Nephron progenitor cell (in vitro differentiated cells): ENCODE measurements around the gene HOATZ.

Source experiments
- DNase-seq: peaks from one replicate; pipeline ENCODE4 v3.0.0; 2021
- H3K27ac Mint-ChIP-seq: 2 replicates; pipeline ENCODE4 v1.8.0; 2021; ENCODE audit warnings: mild to moderate bottlenecking, moderate library complexity, mixed read lengths
- H3K27me3 Mint-ChIP-seq: 2 replicates; pipeline ENCODE4 v1.8.0; 2021; ENCODE audit warnings: mild to moderate bottlenecking, low read depth, mixed read lengths; ENCODE audit not compliant: poor library complexity
- H3K36me3 Mint-ChIP-seq: 2 replicates; pipeline ENCODE4 v1.8.0; 2021; ENCODE audit warnings: low read depth, mixed read lengths
- H3K4me1 Mint-ChIP-seq: 2 replicates; pipeline ENCODE4 v1.8.0; 2021; ENCODE audit warnings: mixed read lengths
- H3K4me3 Mint-ChIP-seq: 2 replicates; pipeline ENCODE4 v1.8.0; 2021; ENCODE audit warnings: mild to moderate bottlenecking, moderate library complexity, mixed read lengths
- H3K9me3 Mint-ChIP-seq: 2 replicates; pipeline ENCODE4 v1.8.0; 2021; ENCODE audit warnings: mild to moderate bottlenecking, moderate library complexity, mixed read lengths
- CTCF ChIP-seq: fragments of 200-600 bp; sonication (generic); IDR thresholded peaks from 2 replicates; pipeline ENCODE4 v1.5.0; 2021; ENCODE audit warnings: antibody characterized with exemption

Gene HOATZ

DNA sequence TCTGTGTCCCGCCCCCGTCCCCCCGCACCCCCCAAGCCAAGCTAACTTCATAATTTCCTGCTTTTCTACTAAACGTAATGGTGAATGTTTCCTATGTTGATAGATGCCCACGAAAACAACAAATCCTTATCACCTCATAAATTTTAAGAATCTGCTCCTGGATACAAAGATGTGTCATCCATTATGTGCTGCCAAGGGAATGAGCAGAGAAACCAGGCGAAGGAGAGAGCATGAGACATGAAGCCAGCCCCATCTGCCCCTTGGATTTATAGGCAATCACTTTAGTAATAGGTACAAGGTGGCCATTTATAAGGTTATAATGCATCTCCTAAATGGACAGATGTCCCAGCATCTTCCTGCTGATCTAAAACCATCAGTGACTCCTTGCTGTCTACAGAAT lies 56.2 kb downstream of the HOATZ start:
- Mint-ChIP-seq H3K27ac (no peak overlapping the region), H3K4me1 (peaks cover 37% of the 10 kb centered on the region), H3K4me3 (no peak overlapping the region), H3K9me3 (no peaks in the 10 kb centered on the region), H3K27me3 (peaks cover 1% of the 10 kb centered on the region), H3K36me3 (no peaks in the 10 kb centered on the region)
- DNase-seq: no peak
- no peak for TF ChIP-seq CTCF

- no peak for TF ChIP-seq CTCF
- no peak for DNase-seq
- Mint-ChIP-seq H3K4me1 (peaks cover 37% of the 10 kb centered on the region), H3K27ac (no peak overlapping the region), H3K27me3 (no peaks in the 10 kb centered on the region), H3K9me3 (no peaks in the 10 kb centered on the region), H3K4me3 (no peak overlapping the region), H3K36me3 (no peaks in the 10 kb centered on the region)
Observed at GRCh38 chr11:111571829-111572501, 57.4 kb downstream of the HOATZ start.

DNA sequence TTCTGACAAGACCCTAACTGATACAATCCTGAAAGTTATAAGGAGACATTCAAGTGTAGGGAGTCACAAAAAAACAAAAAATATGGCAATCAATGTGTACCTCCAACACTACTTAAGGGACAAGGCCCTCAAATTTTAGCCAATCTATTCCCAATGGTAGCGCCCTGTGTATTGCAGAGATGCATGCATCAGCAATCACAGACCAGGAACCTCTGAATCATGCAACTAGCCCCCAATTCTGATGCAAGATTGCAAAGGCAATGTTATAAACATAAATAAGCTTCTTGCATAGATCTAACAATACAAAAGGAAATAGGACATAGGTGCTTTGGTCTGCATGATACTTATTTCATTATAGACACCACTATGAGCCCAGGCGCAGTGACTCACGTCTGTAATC lies 58.0 kb downstream of the HOATZ start:
- no peak for TF ChIP-seq CTCF
- H3K4me1 Mint-ChIP-seq: peaks cover 37% of the 10 kb centered on the region
- H3K9me3 Mint-ChIP-seq: no peaks in the 10 kb centered on the region
- H3K27me3 Mint-ChIP-seq: no peaks in the 10 kb centered on the region
- H3K36me3 Mint-ChIP-seq: no peaks in the 10 kb centered on the region
- no peak for DNase-seq
- no peak overlapping the region for H3K4me3 Mint-ChIP-seq
- H3K27ac Mint-ChIP-seq: no peak overlapping the region

DNA sequence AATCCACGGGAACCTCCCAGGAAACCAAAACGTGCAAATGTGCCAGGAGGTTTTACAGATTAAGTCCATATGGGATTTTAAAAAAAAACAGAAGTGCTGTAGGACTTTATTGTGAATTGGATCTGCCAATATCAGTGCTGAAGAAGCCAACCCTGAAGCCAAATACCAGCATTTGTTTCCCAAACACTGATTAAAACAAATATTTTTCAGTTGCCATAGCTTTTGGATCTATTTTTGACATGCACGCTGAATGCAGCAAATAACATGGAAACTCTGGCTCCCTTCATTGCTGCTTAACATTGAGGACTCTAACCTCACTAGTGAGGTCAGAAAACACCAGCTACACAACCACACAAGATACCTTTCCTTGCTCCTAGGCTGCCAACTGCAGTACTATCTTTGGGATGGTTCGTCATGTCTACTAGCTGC lies 59.3 kb downstream of the HOATZ start:
- Mint-ChIP-seq H3K4me1 (peaks cover 37% of the 10 kb centered on the region), H3K36me3 (no peaks in the 10 kb centered on the region), H3K27me3 (no peaks in the 10 kb centered on the region), H3K4me3 (no peak overlapping the region), H3K27ac (no peak overlapping the region), H3K9me3 (no peaks in the 10 kb centered on the region)
- DNase-seq: no peak
- no peak for TF ChIP-seq CTCF

DNA sequence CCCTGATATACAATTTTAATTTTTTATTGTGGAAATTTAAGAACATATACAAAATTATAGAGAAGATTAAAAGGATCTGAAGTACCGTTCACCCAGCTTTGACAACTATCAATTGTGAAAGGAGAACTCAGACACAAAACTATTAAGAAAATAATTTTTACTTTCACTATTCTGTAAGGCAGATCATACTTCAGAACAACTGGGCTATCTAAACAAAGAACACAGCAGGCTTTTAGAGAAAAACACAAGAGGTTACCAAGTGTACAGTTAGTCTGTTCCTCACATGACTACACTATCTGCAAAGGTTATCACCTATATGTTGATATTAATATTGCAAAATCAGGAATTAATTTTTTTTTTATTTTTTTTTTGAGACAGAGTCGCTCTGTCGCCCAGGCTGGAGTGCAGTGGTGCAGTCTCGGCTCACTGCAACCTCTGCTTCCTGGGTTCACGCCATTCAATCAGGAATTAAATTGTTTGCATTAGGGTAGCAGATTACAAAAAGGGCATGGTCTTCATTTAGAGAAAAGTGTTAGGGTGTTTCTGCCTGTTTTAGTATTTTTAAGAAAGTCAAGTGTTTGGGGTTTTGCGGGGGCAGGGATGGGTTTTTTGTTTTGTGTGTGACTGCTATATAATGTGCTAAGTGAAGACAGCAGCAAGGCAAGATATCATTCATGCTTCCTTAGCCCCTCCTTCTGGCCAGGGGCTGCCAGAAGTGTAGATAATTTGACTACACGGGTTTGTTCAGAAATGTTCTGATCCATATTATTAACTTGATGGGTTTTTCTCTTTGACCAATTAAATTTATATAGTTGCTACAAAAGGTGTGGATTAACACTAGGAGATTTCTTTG lies 60.0 kb downstream of the HOATZ start:
- Mint-ChIP-seq H3K4me1 (peaks cover 36% of the 10 kb centered on the region), H3K27ac (no peak overlapping the region), H3K4me3 (no peak overlapping the region), H3K9me3 (no peaks in the 10 kb centered on the region), H3K36me3 (no peaks in the 10 kb centered on the region), H3K27me3 (no peaks in the 10 kb centered on the region)
- DNase-seq: no peak
- no peak for TF ChIP-seq CTCF
